GM21619 (cell line): ENCODE results near the gene FAM241B.

ENCODE experiments used
- ATAC-seq: cut with Tn5 transposase; IDR thresholded peaks from one replicate; pipeline ENCODE4 v1.9.1; 2021; ENCODE audit not compliant: unreplicated experiment

FAM241B gene, protein sequence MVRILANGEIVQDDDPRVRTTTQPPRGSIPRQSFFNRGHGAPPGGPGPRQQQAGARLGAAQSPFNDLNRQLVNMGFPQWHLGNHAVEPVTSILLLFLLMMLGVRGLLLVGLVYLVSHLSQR

DNA sequence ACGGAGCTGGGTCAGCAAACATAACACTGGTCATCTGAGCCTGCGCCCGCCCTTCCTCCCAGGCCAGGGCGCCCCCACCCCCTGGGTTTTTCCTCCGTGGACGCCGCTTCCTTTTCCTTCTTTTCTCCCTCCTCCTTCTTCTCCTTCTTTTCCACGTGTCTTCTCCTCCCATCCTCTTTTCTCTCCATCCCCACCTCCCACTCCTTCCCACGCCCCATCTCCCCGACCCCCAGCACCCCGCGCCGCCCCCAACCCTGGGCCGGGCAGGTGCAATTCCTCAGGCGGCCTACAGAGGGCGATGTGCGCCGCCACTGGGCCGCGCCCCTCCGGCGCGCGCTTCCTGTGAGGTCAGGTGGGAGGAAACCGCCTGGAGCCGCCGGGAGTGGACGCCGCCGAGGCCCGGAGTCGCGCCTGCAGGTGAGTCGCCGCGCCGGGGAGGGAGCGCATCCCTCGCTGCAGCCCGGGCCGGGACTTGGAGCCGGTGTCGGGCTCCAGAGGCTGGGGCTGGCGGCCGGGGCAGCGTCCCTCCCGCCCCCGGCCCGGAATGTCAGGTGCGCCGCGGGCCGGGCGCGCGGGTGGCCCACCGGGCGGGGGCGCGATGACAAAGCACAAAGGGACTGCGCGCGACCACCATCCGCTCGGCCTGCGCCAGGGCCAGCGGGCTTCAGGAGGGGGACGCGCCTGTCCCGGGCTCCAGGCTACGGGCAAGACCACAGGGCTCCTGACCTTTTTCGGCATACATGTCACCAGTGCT is at the start of gene FAM241B:
Gene FAM241B, plus strand, starts transcription at position 351 of the 754 bp plus-strand sequence. CDS start 1,497 bp downstream, outside the sequence.
- ATAC-seq: no peak

DNA sequence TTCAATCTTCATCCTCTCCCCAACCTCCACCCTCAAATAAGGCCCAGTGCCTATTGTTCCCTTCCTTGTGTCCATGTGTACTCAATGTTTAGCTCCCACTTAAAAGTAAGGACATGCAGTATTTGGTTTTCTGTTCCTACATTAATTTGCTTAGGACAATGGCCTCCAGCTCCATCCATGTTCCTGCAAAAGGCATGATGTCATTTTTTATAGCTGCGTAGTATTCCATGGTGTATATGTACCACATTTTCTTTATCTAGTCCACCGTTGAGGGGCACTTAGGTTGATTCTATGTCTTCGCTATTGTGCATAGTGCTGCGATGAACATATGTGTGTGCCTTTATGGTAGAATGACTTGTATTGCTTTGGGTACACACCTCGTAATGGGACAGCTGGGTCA is 49.6 kb upstream of the FAM241B start:
- ATAC-seq: no peak

DNA sequence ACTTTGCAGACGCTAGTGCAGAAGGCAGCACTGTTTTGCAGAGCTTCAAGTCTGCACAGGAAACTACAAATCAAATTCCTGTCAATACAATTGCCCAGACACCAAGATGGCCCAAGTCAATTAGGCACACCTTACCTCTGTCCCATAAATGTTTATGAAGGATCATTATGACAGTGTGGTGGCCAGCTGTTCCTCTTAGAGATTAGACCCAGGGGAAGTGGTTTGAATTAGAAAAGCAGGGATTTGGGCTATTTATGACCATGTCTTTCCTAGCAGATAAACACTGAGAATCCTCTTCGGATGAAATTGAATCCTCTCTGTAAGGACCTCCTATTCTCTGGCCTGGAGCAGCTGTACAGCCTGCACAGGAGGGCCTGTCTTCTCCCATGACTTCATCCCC is 46.9 kb upstream of the FAM241B start:
- no peak for ATAC-seq

DNA sequence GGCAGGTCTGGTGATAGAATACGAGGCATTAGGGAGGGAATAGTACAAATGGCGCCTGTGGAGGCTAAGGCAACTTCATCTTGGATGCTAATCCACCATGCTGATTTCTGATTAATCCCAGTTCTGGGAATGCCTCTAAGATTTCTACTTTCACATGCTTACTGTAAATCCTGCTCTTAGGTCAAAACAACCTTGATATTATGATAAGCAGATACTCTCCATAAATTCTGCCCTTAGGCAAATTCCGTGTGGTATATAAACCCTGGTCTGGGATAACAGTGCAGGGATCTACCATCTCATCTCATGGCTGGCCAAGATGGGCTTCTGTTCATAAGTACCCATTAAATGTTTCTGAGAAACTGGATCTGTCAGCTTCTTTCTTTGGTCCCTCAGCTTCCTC is 45.4 kb upstream of the FAM241B start:
- ATAC-seq: no peak

DNA sequence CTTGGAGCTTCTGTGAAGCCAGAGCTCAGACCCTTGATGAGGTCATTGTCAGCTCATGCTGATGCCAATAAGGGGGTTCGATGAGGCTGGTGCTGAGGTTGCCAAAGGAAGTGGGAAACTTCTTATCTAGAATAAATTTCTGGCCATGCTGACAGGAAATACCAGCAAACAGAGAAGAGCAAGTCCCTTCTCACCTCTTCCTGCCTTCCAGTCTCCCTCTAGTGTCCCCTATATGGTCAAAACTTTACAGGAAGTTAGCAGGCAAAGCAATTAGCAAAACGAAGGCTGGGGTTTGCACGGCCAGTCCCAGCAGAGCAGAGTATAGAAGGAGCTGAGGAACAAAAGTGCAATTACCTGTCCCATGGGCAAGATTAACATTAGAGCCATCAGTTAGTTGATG is 41.7 kb upstream of the FAM241B start:
- no peak for ATAC-seq

DNA sequence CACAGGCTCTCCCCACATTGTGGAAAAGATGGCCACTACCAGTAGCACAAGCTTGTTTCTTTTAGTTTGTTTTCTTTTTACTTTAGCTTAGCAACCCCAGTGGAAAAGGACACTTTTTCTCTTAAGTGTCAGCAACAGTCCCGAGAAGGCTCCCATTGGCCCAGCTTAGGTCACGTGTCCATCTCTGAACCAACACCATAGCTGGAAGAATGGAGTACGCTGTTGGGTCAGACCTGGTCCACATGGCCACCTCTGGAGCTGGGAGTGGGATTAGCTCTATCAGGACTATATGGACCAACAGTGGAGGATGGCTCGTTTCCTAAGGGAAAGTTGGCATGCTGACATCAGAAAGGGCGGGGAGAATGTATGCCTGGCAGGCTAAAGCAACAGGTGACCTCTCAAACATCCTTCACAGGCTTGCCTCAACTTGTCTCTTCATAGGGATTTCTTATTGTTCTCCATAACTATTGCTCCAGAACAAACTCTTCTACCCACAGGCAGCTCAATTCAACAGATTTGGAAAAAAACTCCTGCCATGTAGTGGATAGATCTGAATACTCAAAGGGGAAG is 29.2 kb upstream of the FAM241B start:
- ATAC-seq: no peak

DNA sequence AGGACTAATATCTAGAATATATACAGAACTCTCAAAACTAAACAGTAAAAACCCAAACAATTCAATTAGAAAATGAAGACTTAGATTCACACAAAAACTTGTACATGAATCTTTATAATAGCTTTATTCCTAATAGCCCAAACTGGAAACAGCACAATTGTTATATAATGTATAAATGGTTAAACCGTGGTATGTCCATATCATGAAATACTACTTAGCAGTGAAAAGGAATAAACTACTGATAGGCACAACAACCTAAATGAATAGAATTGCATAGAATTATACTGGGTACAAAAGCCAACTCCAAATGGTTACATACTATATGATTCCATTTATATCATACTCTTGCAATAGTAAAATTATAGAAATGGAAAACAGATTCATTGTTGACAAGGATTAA is 21.0 kb upstream of the FAM241B start:
- ATAC-seq: no peak

DNA sequence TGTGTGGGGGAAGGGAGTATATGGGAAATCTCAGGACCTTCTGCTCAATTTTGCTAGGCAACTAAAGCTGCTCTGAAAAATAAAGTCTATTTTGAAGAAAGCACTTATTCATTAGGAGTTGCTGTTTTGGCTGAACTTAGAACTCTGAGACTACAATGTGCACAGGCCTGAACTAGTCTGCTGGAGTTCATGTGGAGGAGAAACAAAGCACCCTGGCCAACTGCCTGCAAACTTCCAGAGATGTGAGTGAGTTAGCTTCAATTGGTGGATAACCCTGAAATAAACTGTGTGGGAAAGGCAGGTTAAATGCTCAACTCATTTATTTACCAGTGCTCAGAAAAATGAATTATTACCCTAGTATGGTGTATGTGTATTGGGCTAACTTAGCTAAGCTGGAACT is 17.3 kb upstream of the FAM241B start:
- ATAC-seq: no peak

DNA sequence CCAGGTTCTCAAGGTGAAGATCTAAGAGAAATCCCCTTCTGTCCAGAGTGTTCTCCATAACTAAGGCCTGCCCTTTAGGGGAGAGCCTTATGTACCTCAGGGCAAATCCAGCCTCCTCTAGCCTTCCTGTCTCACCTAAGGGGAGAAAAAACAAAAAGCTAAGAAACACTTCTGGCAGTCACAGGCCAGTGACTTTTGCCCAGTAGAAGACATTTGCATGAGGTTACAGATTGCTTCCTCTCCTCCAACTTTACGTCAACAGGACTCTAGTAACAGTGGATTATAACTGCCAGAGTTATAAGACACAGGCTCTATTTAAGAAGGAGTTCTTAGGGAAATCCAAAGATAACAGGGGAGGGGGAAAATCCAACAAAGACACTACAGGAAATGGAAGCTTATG is 15.9 kb upstream of the FAM241B start:
- peak; percentile 57 for ATAC-seq

DNA sequence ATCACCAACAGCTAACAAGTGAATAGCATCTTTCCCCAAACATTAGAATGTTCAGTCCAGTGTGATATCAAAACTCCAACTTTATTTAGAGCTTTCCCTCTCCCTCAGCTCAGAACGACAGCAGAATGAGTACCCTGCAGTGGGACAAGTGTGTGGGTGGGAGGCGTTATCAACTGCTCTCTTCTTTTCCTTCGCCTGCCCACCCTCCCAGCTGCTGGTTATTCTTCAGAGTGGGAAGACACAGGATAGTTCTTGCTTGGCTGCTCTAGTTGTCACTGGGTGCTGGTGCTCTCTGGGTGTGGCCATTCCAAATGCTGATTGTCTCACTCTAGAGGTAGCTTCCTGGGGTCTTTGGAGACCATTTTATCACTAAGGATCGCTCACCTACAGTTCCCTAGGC is 13.7 kb upstream of the FAM241B start:
- ATAC-seq: no peak

DNA sequence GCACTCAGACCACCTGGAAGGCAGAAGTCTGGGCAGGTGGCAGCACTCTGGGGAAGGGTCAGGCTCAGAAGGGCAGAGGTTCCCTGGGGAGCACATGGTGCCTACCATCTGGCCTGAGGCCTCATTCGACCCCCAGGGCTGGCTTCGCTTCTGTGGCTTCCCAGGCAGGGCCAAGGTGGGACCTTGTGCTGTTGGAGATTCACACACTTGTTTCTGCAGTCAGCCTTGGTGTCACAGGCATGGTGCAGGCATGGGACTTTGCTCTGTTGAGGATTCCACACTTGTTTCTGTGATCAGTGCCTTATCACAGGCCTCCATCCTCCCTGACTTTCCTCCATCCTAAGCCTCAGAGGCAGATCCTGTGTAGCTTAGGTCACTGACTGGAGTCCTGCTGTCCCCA is 11.3 kb upstream of the FAM241B start:
- no peak for ATAC-seq

DNA sequence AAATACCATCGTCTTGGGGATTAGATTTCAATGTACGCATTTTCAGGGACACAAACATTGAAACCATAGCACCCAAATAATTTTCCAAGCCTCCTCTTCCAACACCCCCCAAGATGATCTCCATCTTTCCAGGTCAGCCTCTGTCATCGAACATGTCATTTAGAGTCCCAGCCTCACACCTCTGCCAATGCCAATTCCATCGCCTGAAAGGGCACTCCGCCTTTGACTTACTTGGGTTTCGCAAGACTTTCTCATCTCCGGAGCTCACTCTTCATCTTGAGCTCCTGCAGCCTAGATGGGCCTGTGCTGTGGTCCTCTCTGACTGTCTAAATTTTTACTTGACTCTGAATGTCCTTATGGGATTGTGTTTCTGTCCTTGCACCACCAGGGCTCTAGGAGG is 10.4 kb upstream of the FAM241B start:
- no peak for ATAC-seq

DNA sequence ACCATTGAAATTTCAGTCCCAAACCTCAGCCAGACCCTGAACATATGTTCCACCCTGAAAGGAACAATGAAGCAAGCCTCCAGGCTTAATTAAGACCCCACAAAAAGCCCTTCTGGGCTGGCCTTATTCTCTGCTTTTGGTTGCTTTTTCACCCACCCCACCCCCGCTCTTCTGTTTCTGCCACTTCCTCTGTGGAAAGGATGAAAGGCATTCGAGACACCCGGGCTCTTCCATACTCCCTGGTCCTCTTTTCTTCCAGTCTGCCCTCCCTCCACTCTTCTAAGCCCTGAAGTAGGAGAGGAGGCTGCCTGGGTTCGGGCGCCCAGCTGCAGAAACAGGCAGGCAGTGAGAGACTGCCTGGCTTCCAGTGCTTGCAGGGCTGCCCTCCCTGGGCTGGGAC is 9.4 kb upstream of the FAM241B start:
- no peak for ATAC-seq

DNA sequence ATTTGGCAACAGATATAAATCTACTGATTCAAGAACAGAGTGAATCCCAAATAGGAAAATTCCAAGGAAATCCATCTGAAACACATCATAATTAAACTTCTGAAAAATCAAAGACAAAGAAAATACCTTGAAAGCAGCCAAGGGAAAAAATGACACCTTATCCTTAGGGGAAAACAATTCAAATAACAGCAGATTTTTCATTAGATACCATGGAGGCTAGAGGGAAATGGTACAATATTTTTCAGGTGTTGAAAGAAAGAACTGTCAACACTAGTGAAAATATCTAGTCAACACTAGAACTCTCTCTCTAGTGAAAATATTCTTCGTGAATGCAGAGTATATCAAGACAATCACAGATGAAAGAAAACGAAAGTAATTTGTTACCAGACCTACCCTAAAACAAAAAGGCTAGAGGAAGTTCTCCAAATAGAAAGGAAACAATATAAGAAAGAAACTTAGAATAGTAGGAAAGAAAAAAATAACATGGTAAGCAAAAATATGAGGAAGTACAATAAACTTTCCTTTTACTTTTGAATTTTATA is 5.7 kb upstream of the FAM241B start:
- ATAC-seq: no peak

DNA sequence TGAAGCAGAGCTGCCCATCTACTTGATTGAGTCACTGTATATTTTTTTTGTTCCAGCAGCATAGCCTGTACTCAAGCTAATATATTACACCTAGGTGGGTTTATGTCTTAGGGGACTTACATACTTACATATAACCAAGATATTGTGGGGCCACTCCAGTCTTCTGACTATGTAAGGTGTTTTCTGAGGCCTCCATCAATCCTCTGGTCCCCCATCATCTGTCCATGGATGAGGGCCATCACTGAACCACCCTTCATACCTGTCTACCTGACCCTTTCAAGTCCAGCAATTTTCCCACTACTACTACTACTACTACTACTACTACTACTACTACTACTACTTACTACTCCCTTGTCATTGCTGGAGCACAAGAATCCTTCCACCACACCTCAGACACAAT is 3.2 kb upstream of the FAM241B start:
- ATAC-seq: no peak

DNA sequence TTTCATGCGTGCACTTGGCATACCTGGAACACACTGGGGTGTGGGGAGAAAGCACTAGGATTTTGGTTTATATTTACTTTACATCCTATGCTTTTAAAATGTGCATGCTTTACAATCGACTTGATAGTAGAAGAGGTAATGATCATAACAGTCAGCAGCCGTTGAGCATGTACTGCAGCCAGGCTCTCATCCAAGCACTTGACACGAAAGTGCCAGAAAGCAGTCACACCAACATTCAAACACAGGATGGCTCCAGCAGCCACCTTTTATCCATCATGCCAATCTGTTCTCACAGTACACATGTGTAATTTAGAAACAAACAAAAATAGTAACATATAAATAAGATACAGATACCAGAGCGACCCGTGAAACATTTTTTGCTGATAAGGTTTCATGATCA is 1.2 kb upstream of the FAM241B start:
- no peak for ATAC-seq

DNA sequence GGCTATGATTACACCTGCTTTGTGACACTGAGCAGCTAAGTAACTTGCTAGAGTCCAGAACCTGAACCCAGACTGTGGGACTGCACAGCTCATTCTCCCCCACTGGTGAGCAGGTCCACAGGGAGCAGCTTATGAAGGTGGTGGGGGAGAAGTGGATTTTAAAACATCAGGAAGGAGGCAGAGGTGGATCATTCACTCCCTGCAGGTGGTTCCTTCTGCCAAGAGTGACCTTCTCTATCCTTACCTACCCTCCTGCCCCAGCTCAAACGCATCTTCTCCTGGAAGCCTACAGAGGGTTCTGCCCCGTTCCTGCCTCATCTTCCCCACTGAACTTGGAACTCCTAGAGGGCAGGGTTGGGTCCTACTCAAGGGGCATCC is 539 bp upstream of the FAM241B start:
- no peak for ATAC-seq

DNA sequence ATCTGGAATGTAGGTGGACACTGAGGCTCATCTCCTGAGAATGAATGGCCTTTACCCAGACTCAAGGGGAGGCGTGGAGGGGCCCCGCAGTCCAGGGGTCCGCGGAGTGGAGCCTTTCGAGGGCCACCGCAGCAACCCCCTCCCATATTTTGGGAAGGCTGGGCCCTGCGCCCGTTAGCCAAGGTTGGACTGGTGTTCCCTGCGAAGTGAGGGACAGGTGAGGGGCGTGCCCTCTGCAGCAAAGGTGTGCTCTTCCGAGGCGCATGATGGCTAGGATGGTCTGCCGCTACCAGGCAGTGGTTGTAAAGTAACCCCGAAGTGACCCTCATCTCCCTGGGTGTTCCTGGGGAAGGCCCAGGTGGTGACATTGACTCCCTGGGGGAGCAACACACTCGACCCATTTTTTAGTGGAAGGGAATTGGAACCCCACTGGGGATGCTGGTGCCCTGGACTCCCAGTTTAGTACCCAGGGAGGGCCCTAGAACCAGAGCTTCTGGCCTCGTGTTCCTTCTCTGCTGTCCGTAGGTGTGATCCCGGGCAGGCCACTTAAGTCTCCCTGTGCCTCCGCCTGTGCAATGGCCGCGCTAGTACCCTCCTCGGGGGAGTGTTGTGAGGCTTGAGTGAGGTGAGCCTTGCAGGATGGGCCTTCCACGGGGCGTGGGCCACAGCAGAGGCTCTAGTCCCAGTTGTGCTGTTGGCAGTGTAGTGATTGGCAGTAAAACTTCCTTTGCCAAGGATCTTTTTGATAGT is 779 bp downstream of the FAM241B start:
- no peak for ATAC-seq

DNA sequence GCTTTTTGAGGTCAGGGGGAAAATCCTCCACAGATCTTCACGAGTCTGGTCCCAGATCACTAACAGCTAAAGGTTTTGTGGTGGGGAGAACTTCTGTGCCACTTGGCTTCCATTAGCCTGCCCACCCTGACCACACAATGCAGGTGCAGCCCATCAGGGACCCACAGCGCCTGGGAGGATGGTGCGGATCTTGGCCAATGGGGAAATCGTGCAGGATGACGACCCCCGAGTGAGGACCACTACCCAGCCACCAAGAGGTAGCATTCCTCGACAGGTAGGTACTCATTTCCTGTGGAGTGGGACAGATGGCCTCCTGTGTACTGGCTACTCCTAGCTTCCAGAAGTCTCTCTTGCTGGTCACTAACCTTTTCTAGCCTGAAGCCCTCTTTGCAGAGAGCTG is 1.5 kb downstream of the FAM241B start:
- ATAC-seq: no peak

DNA sequence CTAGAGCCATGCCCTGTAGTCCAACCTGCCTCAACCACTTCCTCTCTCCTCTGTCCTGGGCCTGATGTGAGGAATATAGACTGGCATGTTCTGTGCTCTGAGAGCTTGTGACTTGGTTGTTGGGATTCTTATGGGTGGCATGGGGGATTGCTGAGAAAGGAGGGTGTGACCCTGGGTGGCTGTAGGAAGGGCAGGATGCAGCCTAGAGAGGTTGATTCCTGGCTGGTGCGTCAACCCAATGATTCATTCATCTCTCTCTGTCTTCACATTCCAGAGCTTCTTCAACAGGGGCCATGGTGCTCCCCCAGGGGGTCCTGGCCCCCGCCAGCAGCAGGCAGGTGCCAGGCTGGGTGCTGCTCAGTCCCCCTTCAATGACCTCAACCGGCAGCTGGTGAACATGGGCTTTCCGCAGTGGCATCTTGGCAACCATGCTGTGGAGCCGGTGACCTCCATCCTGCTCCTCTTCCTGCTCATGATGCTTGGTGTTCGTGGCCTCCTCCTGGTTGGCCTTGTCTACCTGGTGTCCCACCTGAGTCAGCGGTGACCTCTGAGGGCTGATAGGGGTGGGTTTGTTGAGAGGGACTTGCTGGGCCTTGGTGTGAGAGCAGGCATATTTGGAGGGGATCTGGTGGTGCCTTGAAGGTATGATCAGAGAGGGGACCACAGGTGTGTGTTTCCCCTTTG is 2.6 kb downstream of the FAM241B start:
- ATAC-seq: no peak
